ENCODE results near the gene FBXL13.

DNA sequence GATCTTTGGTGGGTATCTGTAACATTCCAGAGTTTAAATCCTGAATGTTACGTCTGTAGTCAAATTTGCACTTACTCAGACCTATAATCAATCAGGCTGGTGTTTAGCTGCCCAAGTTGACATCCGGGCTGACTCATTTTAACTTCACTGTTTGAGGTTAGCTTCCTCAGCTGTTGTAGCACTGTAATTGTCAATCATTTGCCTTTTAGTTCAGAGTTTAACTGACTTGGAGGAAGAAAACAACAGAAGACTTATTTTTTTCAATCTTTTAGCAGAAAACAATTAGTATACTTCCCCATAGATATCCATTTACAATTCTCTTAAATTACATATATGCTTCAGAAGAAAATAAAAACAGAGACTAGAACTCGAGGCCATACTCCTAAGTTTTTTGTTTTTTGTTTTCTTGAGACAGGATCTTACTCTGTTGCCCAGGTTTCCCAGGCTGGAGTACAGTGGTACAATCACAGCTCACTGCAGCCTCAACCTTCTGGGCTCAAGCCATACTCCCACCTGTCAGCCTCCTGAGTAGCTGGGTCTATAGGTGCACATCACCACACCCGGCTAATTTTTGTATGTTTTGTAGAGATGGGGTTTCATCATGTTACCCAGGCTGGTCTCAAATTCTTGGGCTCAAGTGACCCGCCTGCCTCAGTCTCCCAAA lies 200.3 kb downstream of the FBXL13 start:
- TF ChIP-seq, protein P1, sequence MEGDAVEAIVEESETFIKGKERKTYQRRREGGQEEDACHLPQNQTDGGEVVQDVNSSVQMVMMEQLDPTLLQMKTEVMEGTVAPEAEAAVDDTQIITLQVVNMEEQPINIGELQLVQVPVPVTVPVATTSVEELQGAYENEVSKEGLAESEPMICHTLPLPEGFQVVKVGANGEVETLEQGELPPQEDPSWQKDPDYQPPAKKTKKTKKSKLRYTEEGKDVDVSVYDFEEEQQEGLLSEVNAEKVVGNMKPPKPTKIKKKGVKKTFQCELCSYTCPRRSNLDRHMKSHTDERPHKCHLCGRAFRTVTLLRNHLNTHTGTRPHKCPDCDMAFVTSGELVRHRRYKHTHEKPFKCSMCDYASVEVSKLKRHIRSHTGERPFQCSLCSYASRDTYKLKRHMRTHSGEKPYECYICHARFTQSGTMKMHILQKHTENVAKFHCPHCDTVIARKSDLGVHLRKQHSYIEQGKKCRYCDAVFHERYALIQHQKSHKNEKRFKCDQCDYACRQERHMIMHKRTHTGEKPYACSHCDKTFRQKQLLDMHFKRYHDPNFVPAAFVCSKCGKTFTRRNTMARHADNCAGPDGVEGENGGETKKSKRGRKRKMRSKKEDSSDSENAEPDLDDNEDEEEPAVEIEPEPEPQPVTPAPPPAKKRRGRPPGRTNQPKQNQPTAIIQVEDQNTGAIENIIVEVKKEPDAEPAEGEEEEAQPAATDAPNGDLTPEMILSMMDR (IDR thresholded peaks at IDR 0.05) = no peak
- no peak for TF ChIP-seq POLR2A (IDR thresholded peaks at IDR 0.05)
